Transverse colon (tissue), 4 donors: ENCODE results near the gene CCDC24. TPM values are rescaled to one million over a fixed set of nuclear protein-coding genes. Genes with fewer than 3 reads are reported as not detected.

Source experiments
- DNase-seq: peaks from one replicate; pipeline ENCODE4 v3.0.0-alpha.2; 2019
- H3K27ac ChIP-seq, 4 donors: fragments of 200-600 bp; sonication (generic); 2 replicates each; pipeline ENCODE4 v1.5.1; 2016 to 2018; ENCODE audit warnings: inconsistent platforms in 4 of 4
- H3K27me3 ChIP-seq: fragments of 200-600 bp; sonication (generic); 2 replicates; pipeline ENCODE4 v1.5.1; 2017; ENCODE audit warnings: inconsistent platforms
- H3K36me3 ChIP-seq, 4 donors: fragments of 200-600 bp; sonication (generic); 2 replicates each; pipeline ENCODE4 v1.5.1; 2017 to 2019; ENCODE audit warnings: inconsistent platforms in 4 of 4
- H3K4me1 ChIP-seq, 4 donors: fragments of 200-600 bp; sonication (generic); 2 replicates each; pipeline ENCODE4 v1.5.1; 2017 to 2020; ENCODE audit warnings: inconsistent platforms in 4 of 4
- H3K4me3 ChIP-seq, 4 donors: fragments of 200-600 bp; sonication (generic); 1 replicate in 1 of 4; 2 replicates in 3 of 4; pipeline versions ENCODE4 v1.5.1 to v1.6.1; 2017 to 2019; ENCODE audit warnings: inconsistent platforms in 4 of 4
- H3K9me3 ChIP-seq, 2 donors: fragments of 200-600 bp; sonication (generic); 2 replicates each; pipeline ENCODE4 v1.5.1; 2017 to 2019; ENCODE audit warnings: inconsistent platforms in 2 of 2
- EP300 ChIP-seq: sonication (generic); formaldehyde crosslinking; IDR thresholded peaks from one replicate; pipeline ENCODE4 v1.6.1; 2017; ENCODE audit warnings: antibody characterized with exemption, low read depth
- POLR2A ChIP-seq: fragments of 450-650 bp; IDR thresholded peaks from one replicate; pipeline ENCODE4 v1.6.1; 2016; ENCODE audit warnings: antibody characterized with exemption, mild to moderate bottlenecking, moderate library complexity
- POLR2AphosphoS5 ChIP-seq, 3 donors: sonication (generic); formaldehyde crosslinking; IDR thresholded peaks; one replicate each; pipeline ENCODE4 v1.6.1; 2016; ENCODE audit warnings: antibody characterized with exemption in 3 of 3
- WGBS, 2 donors: methylation state at CpG; one replicate each; pipeline ENCODE4 v1.1.5; 2018; ENCODE audit warnings: low coverage in 1 of 2; 5-methylcytosine and 5-hydroxymethylcytosine counted together
- in situ Hi-C, 4 donors: fragments of 200-750 bp; cut with MboI; loops; one replicate each; pipeline versions ENCODE4 v1.15.0 to v1.15.1; 2017; ENCODE audit warnings: low sequenced_read_pairs in 3 of 4, low pct_ligation_motif_present in 1 of 4, low pct_unique_long_range_greater_than_20kb in 1 of 4
- intact Hi-C: fragments of 100-400 bp; cut with DNase I; formaldehyde crosslinking; loops from one replicate; pipeline ENCODE4 v1.15.1; 2023; ENCODE audit warnings: low total_unique reads
- total RNA-seq, 4 donors: library from RNA; depleted of rRNA; stranded (reverse); fragments of >200 nt; gene quantifications; one replicate each; pipeline ENCODE4 v1.1.0, GENCODE V29; 2016
- TF ChIP-seq, protein P1 (sequence below), 5 experiments: fragments of 200-600 bp in 3 of 5; fragments of 450-650 bp in 2 of 5; sonication (generic) in 3 of 5; IDR thresholded peaks; 1 replicate in 2 of 5; 2 replicates in 3 of 5; pipeline ENCODE4 v1.5.1; 2016 to 2017; ENCODE audit warnings: antibody characterized with exemption in 5 of 5, inconsistent platforms in 3 of 5, mild to moderate bottlenecking in 2 of 5, moderate library complexity in 1 of 5

Gene CCDC24
- total RNA-seq, 4 donors from 2014 or later = 13.8 to 22.0 (median 17.6) TPM

- Histone ChIP-seq H3K36me3 (peaks cover 0 to 14% (median 0%) of the 10 kb centered on the region in 4 donors), H3K4me3 (no peak overlapping the region), H3K4me1 (no peaks in the 10 kb centered on the region), H3K27ac (no peak overlapping the region), H3K9me3 (no peaks in the 10 kb centered on the region), H3K27me3 (no peaks in the 10 kb centered on the region)
- 92 to 93% methylated on average over 5 to 9 of the region's 9 CpGs for WGBS, 2 donors
- in situ Hi-C loops (no loop called here), intact Hi-C loops (no loop called here)
- TF ChIP-seq, protein P1, sequence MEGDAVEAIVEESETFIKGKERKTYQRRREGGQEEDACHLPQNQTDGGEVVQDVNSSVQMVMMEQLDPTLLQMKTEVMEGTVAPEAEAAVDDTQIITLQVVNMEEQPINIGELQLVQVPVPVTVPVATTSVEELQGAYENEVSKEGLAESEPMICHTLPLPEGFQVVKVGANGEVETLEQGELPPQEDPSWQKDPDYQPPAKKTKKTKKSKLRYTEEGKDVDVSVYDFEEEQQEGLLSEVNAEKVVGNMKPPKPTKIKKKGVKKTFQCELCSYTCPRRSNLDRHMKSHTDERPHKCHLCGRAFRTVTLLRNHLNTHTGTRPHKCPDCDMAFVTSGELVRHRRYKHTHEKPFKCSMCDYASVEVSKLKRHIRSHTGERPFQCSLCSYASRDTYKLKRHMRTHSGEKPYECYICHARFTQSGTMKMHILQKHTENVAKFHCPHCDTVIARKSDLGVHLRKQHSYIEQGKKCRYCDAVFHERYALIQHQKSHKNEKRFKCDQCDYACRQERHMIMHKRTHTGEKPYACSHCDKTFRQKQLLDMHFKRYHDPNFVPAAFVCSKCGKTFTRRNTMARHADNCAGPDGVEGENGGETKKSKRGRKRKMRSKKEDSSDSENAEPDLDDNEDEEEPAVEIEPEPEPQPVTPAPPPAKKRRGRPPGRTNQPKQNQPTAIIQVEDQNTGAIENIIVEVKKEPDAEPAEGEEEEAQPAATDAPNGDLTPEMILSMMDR (IDR thresholded peaks at IDR 0.05) = no peak
- TF ChIP-seq EP300 (no peak), POLR2A (no peak), POLR2AphosphoS5 (IDR thresholded peaks at IDR 0.05) (no peak)
- no peak for DNase-seq
Measured at GRCh38 chr1:43958351-43959255, 32.8 kb upstream of the CCDC24 start.

DNA sequence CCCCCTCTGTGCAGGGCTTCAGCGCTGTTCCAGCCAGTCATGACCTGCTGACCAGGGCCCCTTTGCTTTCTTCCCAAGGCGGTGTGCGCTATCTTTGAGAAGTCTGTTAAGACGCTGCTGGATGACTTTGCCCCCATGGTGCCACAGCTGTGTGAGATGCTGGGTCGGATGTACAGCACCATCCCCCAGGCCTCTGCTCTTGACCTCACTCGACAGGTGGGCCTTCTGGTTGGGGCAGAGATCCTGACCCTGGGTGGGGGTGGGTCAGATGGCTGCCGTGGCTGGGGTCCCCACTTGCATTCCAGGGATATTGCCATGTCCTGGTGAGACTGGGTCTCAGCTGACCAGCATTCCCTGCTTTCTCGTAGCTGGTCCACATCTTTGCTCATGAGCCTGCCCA lies 30.6 kb upstream of the CCDC24 start:
- intact Hi-C loops = no loop called here
- H3K4me1 ChIP-seq = no peaks in the 10 kb centered on the region
- H3K36me3 ChIP-seq = peaks cover 0 to 14% (median 0%) of the 10 kb centered on the region in 4 donors
- 93% methylated on average over 7 of the region's 8 CpGs; no CpG with 5 or more reads in 1 of the 2 donors for WGBS, 2 donors
- H3K4me3 ChIP-seq = no peak overlapping the region
- H3K9me3 ChIP-seq = no peaks in the 10 kb centered on the region
- no peak for DNase-seq
- no peak for TF ChIP-seq POLR2AphosphoS5 (IDR thresholded peaks at IDR 0.05)
- no peak for TF ChIP-seq POLR2A
- no peak for TF ChIP-seq EP300
- TF ChIP-seq, protein P1 (IDR thresholded peaks at IDR 0.05) = no peak
- in situ Hi-C loops = no loop called here
- H3K27ac ChIP-seq = no peak overlapping the region
- H3K27me3 ChIP-seq = no peaks in the 10 kb centered on the region

DNA sequence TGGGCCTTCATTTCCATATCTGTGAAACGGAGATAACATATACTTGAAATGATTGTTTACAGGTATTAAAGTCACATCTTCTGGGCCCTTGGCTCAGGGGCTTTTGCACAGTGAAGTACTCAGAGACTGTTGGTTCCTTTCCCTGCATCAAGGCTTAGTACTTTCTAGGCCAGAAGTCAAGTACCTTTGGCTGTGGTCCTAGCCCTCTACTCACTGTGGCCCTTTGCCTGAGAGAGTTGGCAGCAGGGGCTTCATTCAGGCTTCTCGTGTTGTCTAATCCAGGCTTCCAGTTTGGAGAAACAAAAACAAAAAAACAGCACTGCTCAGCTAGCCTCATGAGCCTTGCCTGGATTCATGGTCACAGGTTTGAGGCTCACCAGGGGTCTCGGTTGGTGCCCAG lies 29.7 kb upstream of the CCDC24 start:
- H3K27me3 ChIP-seq = no peaks in the 10 kb centered on the region
- H3K4me1 ChIP-seq = no peaks in the 10 kb centered on the region
- 94% methylated on average over 3 of the region's 3 CpGs; no CpG with 5 or more reads in 1 of the 2 donors for WGBS, 2 donors
- H3K36me3 ChIP-seq = peaks cover 0 to 14% (median 0%) of the 10 kb centered on the region in 4 donors
- no peak overlapping the region for H3K27ac ChIP-seq
- in situ Hi-C loops (no loop called here), intact Hi-C loops (no loop called here)
- TF ChIP-seq POLR2A = no peak
- TF ChIP-seq, protein P1 (IDR thresholded peaks at IDR 0.05) = no peak
- no peak for TF ChIP-seq POLR2AphosphoS5 (IDR thresholded peaks at IDR 0.05)
- TF ChIP-seq EP300 = no peak
- no peak for DNase-seq
- no peaks in the 10 kb centered on the region for H3K9me3 ChIP-seq
- no peak overlapping the region for H3K4me3 ChIP-seq

DNA sequence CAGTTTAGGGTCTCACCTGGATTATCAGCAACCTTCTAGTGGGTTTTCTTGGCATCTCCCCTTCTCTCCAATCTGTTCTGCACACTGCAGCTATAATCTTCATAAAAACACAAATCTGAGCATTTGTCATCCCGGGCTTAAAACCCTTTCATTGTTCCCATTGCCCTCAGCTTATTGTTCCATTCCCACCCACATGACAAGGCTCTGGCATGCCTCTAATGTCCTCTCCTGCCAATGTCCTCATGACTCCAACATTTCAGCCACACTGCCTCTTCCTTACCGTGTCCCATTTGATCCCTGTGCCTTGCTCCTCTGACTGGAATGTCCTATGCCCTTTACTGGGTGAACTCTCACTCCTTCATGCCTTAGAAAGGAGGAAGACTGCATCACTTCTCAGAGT lies 29.1 kb upstream of the CCDC24 start:
- peaks cover 0 to 14% (median 0%) of the 10 kb centered on the region in 4 donors for H3K36me3 ChIP-seq
- no peaks in the 10 kb centered on the region for H3K27me3 ChIP-seq
- H3K27ac ChIP-seq = no peak overlapping the region
- H3K9me3 ChIP-seq = no peaks in the 10 kb centered on the region
- intact Hi-C loops (no loop called here), in situ Hi-C loops (no loop called here)
- no peaks in the 10 kb centered on the region for H3K4me1 ChIP-seq
- 85 to 100% methylated on average over 2 of the region's 2 CpGs for WGBS, 2 donors
- DNase-seq = no peak
- no peak for TF ChIP-seq POLR2AphosphoS5 (IDR thresholded peaks at IDR 0.05)
- no peak for TF ChIP-seq EP300
- TF ChIP-seq POLR2A = no peak
- TF ChIP-seq, protein P1 (IDR thresholded peaks at IDR 0.05) = no peak
- no peak overlapping the region for H3K4me3 ChIP-seq
